GM12891 (cell line): ENCODE measurements around the gene MS4A10.

ENCODE experiments used
- PAX5 ChIP-seq: IDR thresholded peaks from 2 replicates; pipeline ENCODE4 v1.6.1; 2011; ENCODE audit warnings: low read length, moderate library complexity, mild to moderate bottlenecking; ENCODE audit not compliant: insufficient read depth, severe bottlenecking
- POLR2A ChIP-seq: IDR thresholded peaks from 2 replicates; pipeline ENCODE4 v1.6.1; 2011; ENCODE audit warnings: low read depth, low read length, control low read depth
- POLR2AphosphoS5 ChIP-seq: IDR thresholded peaks from 2 replicates; pipeline ENCODE4 v1.6.1; 2011; ENCODE audit warnings: low read depth, low read length, control low read depth
- POU2F2 ChIP-seq: IDR thresholded peaks from 2 replicates; pipeline ENCODE4 v1.6.1; 2011; ENCODE audit warnings: low read depth, mild to moderate bottlenecking, control low read depth, low read length, moderate library complexity
- TAF1 ChIP-seq: IDR thresholded peaks from 2 replicates; pipeline ENCODE4 v1.6.1; 2011; ENCODE audit warnings: low read depth, low read length, control low read depth

GRCh38 chr11:60818057-60818456, 32.9 kb downstream of the MS4A10 start:
- TF ChIP-seq POLR2A (no peak), PAX5 (no peak), POU2F2 (no peak), TAF1 (no peak), POLR2AphosphoS5 (no peak)
